ENCODE data around the gene HPGD.

The HPGD gene

GRCh38 chr4:174522183-174523024 lies at the start of gene HPGD:
Gene HPGD, minus strand, starts transcription at chr4:174522488. Its CDS starts 37 bp downstream, at chr4:174522451.
- no peak for TF ChIP-seq CTCF (conservative IDR thresholded peaks at IDR 0.05; ENCODE audit: low read length)
- H3K4me3 ChIP-seq (ENCODE audit: low read length), result peak within 1 kb of the TSS; percentile 46

GRCh38 chr4:174564529-174564928 lies 42.2 kb upstream of the HPGD start:
- TF ChIP-seq CTCF (conservative IDR thresholded peaks at IDR 0.05; ENCODE audit: low read length), result no peak

More at GRCh38 chr4:174522183-174523024, at the start of gene HPGD:
- DNase-seq (ENCODE audit: low read depth), result no peak

GRCh38 chr4:174563399-174563798 lies 41.1 kb upstream of the HPGD start:
- no peak overlapping the region for H3K4me3 ChIP-seq (ENCODE audit: low read length)
- no peak for TF ChIP-seq CTCF (conservative IDR thresholded peaks at IDR 0.05; ENCODE audit: low read length)
- DNase-seq (ENCODE audit: low read depth), result no peak

More at GRCh38 chr4:174564529-174564928, 42.2 kb upstream of the HPGD start:
- no peak for DNase-seq (ENCODE audit: low read depth)
- H3K4me3 ChIP-seq (ENCODE audit: low read length), result no peak overlapping the region

- no peak overlapping the region for H3K4me3 ChIP-seq (ENCODE audit: low read length)
- no peak for TF ChIP-seq CTCF (conservative IDR thresholded peaks at IDR 0.05; ENCODE audit: low read length)
- no peak for DNase-seq (ENCODE audit: low read depth)
Measured at GRCh38 chr4:174561560-174561959, 39.3 kb upstream of the HPGD start.

- H3K4me3 ChIP-seq (ENCODE audit: low read length), result no peak overlapping the region
- no peak for DNase-seq (ENCODE audit: low read depth)
- TF ChIP-seq CTCF (conservative IDR thresholded peaks at IDR 0.05; ENCODE audit: low read length), result no peak
Measured at GRCh38 chr4:174559894-174560293, 37.6 kb upstream of the HPGD start.

GRCh38 chr4:174555789-174556630 lies 33.7 kb upstream of the HPGD start:
- no peak for DNase-seq (ENCODE audit: low read depth)
- H3K4me3 ChIP-seq (ENCODE audit: low read length), result no peak overlapping the region
- TF ChIP-seq CTCF (conservative IDR thresholded peaks at IDR 0.05; ENCODE audit: low read length), result no peak

Measured in AG10803 (cell line).